Measurements from ENCODE around the gene C19orf25. TPM values are rescaled to one million over a fixed set of nuclear protein-coding genes. Genes with fewer than 3 reads are reported as not detected.

Gene C19orf25
- total and polyA plus RNA-seq, 9 donors, result 1.1 to 26.3 (median 22.2) TPM

GRCh38 chr19:1518471-1518870 is 39.5 kb upstream of the C19orf25 start:
- H3K36me3 ChIP-seq, result no peaks in the 10 kb centered on the region
- no peak overlapping the region for H3K27ac ChIP-seq
- H3K4me1 ChIP-seq (ENCODE audit: insufficient read depth), result no peaks in the 10 kb centered on the region
- H3K4me3 ChIP-seq, result no peak overlapping the region
- H3K9me3 ChIP-seq, result no peaks in the 10 kb centered on the region
- intact Hi-C loops (cut with DNase I), result no loop called here
- TF ChIP-seq POLR2A (IDR thresholded peaks at IDR 0.05), result no peak
- TF ChIP-seq CTCF (IDR thresholded peaks at IDR 0.05), result no peak
- TF ChIP-seq EP300 (IDR thresholded peaks at IDR 0.05), result no peak
- WGBS, 3 donors, result 80 to 91% (median 91%) methylated on average over 4 of the region's 4 CpGs
- peaks cover 5% of the 10 kb centered on the region for H3K27me3 ChIP-seq
- DNase-seq, result no peak

GRCh38 chr19:1516395-1516753 is 37.4 kb upstream of the C19orf25 start:
- H3K4me3 ChIP-seq, result no peak overlapping the region
- intact Hi-C loops (cut with DNase I), result no loop called here
- no peaks in the 10 kb centered on the region for H3K4me1 ChIP-seq (ENCODE audit: insufficient read depth)
- no peak overlapping the region for H3K27ac ChIP-seq
- no peaks in the 10 kb centered on the region for H3K36me3 ChIP-seq
- TF ChIP-seq POLR2A (IDR thresholded peaks at IDR 0.05), result no peak
- TF ChIP-seq CTCF (IDR thresholded peaks at IDR 0.05), result no peak
- no peak for TF ChIP-seq EP300 (IDR thresholded peaks at IDR 0.05)
- no peak for DNase-seq
- no peaks in the 10 kb centered on the region for H3K9me3 ChIP-seq
- peaks cover 5% of the 10 kb centered on the region for H3K27me3 ChIP-seq
- WGBS, 3 donors, result 64 to 75% (median 70%) methylated on average over 8 of the region's 8 CpGs

GRCh38 chr19:1514986-1515721 is 36.1 kb upstream of the C19orf25 start:
- no peak for DNase-seq
- WGBS, 3 donors, result 58 to 75% (median 69%) methylated on average over 14 of the region's 14 CpGs
- Histone ChIP-seq H3K36me3 (no peaks in the 10 kb centered on the region), H3K9me3 (no peaks in the 10 kb centered on the region), H3K27ac (no peak overlapping the region), H3K4me1 (ENCODE audit: insufficient read depth) (no peaks in the 10 kb centered on the region), H3K27me3 (peaks cover 5% of the 10 kb centered on the region), H3K4me3 (no peak overlapping the region)
- intact Hi-C loops (cut with DNase I), result no loop called here
- TF ChIP-seq CTCF (IDR thresholded peaks at IDR 0.05) (no peak), EP300 (IDR thresholded peaks at IDR 0.05) (no peak), POLR2A (IDR thresholded peaks at IDR 0.05) (no peak)

- H3K9me3 ChIP-seq, result no peaks in the 10 kb centered on the region
- H3K4me1 ChIP-seq (ENCODE audit: insufficient read depth), result no peaks in the 10 kb centered on the region
- 47 to 84% (median 49%) methylated on average over 10 of the region's 10 CpGs for WGBS, 3 donors
- no peak overlapping the region for H3K4me3 ChIP-seq
- H3K36me3 ChIP-seq, result no peaks in the 10 kb centered on the region
- intact Hi-C loops (cut with DNase I), result no loop called here
- no peak for DNase-seq
- H3K27me3 ChIP-seq, result peaks cover 5% of the 10 kb centered on the region
- no peak overlapping the region for H3K27ac ChIP-seq
- no peak for TF ChIP-seq POLR2A (IDR thresholded peaks at IDR 0.05)
- TF ChIP-seq EP300 (IDR thresholded peaks at IDR 0.05), result no peak
- TF ChIP-seq CTCF (IDR thresholded peaks at IDR 0.05), result no peak
These were observed 35.3 kb upstream of the C19orf25 start for GRCh38 chr19:1514295-1514661.
